NB4 (cell line): ENCODE results near the gene BCAR3.

Experiments used
- CTCF ChIP-seq: IDR thresholded peaks from one replicate; pipeline ENCODE4 v1.5.1; 2012; ENCODE audit warnings: low read depth, low read length
- POLR2A ChIP-seq: IDR thresholded peaks from 2 replicates; pipeline ENCODE4 v1.6.1; 2011; ENCODE audit warnings: mild to moderate bottlenecking; ENCODE audit not compliant: insufficient read length; ENCODE audit errors: extremely low read depth

DNA sequence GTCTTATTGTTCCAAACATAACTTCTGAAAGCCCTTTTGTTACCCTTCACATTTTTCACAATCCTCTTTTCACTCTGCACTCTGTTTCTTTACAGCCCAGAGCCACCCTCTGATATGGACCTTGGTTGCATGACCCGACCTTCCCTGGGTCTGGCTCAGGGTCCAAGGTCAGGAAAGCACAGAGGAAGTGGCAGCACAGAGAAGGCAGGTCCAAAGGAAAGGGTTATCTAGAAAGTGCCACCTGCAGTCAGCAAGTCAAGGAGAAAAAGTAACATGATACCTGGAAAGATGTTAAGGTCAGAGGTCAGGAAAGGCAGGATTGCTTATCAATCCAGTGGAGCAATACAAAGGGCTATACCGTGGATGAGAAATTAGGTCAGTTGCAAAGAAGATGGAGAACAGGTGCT, 18.4 kb downstream of the BCAR3 start:
- TF ChIP-seq CTCF (no peak), POLR2A (no peak)
